GM12878 (cell line): ENCODE measurements around the gene KBTBD13. TPM values are rescaled to one million over a fixed set of nuclear protein-coding genes. Genes with fewer than 3 reads are reported as not detected.

Source experiments
- FOXK2 ChIP-seq: fragments of 450-650 bp; IDR thresholded peaks from 2 replicates; pipeline ENCODE4 v1.6.1; 2017; ENCODE audit warnings: mild to moderate bottlenecking, moderate library complexity
- MXI1 ChIP-seq: fragments of 150-350 bp; IDR thresholded peaks from 2 replicates; pipeline ENCODE4 v1.6.1; 2011; ENCODE audit warnings: low read depth, mild to moderate bottlenecking, inconsistent platforms, low read length, improper control_type of control experiment
- NR2C2 ChIP-seq: IDR thresholded peaks from 2 replicates; pipeline ENCODE4 v1.6.1; 2011; ENCODE audit warnings: borderline replicate concordance, low read depth; ENCODE audit not compliant: control insufficient read depth, insufficient read length
- SMARCA5 ChIP-seq: fragments of 450-650 bp; IDR thresholded peaks from 2 replicates; pipeline ENCODE4 v1.6.1; 2017; ENCODE audit warnings: mild to moderate bottlenecking
- TBL1XR1 ChIP-seq: IDR thresholded peaks from 2 replicates; pipeline ENCODE4 v1.6.1; 2012; ENCODE audit warnings: low read depth, low read length, improper control_type of control experiment
- TCF12 ChIP-seq: IDR thresholded peaks from 2 replicates; pipeline ENCODE4 v1.6.1; 2011; ENCODE audit warnings: low read depth, mild to moderate bottlenecking, low read length
- TCF3 ChIP-seq: IDR thresholded peaks from 2 replicates; pipeline ENCODE4 v1.6.1; 2012; ENCODE audit warnings: low read depth, mild to moderate bottlenecking, low read length, borderline replicate concordance; ENCODE audit not compliant: insufficient read depth
- WRNIP1 ChIP-seq: IDR thresholded peaks from 2 replicates; pipeline ENCODE4 v1.6.1; 2011; ENCODE audit warnings: low read depth, low read length, improper control_type of control experiment, borderline replicate concordance
- ZNF622 ChIP-seq: fragments of 450-650 bp; IDR thresholded peaks from 2 replicates; pipeline ENCODE4 v1.6.1; 2017; ENCODE audit warnings: mild to moderate bottlenecking, inconsistent platforms
- polyA plus RNA-seq, 11 experiments: library from polyadenylated mRNA; depleted of rRNA in 4 of 11; unstranded in 6 of 11; stranded (reverse) in 5 of 11; fragments of >200 nt; fragmentation: Nextera tagmentation in 4 of 11; fragmentation: Illumina TruSeq in 1 of 11; extraction: Ambion mirVana in 4 of 11; extraction: Trizol in 1 of 11; gene quantifications; 1 replicate in 1 of 11; 2 replicates in 10 of 11; pipeline versions ENCODE4 v1.2.1 to v1.2.3, GENCODE V29; 2011 to 2016; ENCODE audit warnings: inconsistent platforms in 2 of 11, missing spikeins in 2 of 11, low read depth in 1 of 11
- total RNA-seq, 4 experiments: library from RNA; depleted of rRNA in 3 of 4; stranded (reverse); fragments of >200 nt in 3 of 4; fragmentation: Illumina TruSeq in 1 of 4; extraction: Trizol in 1 of 4; gene quantifications; 2 replicates each; pipeline versions ENCODE4 v1.2.1 to v1.2.3, GENCODE V29; 2013 to 2021
- TF ChIP-seq, protein P1 (sequence below), 3 experiments: IDR thresholded peaks in 2 of 3; conservative IDR thresholded peaks in 1 of 3; 2 replicates each; pipeline ENCODE4 v1.5.1; 2011; ENCODE audit warnings: low read depth in 3 of 3, low read length in 3 of 3, mild to moderate bottlenecking in 3 of 3, control low read depth in 2 of 3, moderate library complexity in 2 of 3, inconsistent platforms in 1 of 3, mixed read lengths in 1 of 3; ENCODE audit not compliant: control insufficient read depth in 2 of 3, insufficient read depth in 1 of 3; ENCODE audit errors: extremely low read depth in 1 of 3
- TF ChIP-seq, protein P2 (sequence below): fragments of 450-650 bp; IDR thresholded peaks from 2 replicates; pipeline ENCODE4 v1.6.1; 2014; ENCODE audit warnings: mild to moderate bottlenecking

The KBTBD13 gene
- total and polyA plus RNA-seq, 10 of the 15 experiments (the other 5 are each of a cell fraction or from before 2014, with no cell fraction given): 0.06 TPM; not detected in 9

DNA sequence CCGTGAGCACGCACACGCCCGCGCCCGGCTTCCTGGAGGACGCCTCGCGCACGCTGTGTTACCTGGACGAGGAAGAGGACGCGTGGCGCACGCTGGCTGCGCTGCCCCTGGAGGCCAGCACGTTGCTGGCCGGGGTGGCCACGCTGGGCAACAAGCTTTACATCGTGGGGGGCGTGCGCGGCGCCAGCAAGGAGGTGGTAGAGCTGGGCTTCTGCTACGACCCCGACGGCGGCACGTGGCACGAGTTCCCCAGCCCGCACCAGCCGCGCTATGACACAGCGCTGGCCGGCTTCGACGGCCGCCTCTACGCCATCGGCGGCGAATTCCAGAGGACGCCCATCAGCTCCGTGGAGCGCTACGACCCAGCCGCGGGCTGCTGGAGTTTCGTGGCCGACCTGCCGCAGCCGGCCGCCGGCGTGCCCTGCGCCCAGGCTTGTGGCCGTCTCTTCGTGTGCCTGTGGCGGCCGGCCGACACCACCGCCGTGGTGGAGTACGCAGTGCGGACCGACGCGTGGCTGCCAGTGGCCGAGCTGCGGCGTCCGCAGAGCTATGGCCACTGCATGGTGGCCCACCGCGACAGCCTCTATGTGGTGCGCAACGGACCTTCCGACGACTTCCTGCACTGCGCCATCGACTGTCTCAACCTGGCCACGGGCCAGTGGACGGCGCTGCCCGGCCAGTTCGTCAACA, 890 bp downstream of the KBTBD13 start (continued):
- TF ChIP-seq, protein P1, sequence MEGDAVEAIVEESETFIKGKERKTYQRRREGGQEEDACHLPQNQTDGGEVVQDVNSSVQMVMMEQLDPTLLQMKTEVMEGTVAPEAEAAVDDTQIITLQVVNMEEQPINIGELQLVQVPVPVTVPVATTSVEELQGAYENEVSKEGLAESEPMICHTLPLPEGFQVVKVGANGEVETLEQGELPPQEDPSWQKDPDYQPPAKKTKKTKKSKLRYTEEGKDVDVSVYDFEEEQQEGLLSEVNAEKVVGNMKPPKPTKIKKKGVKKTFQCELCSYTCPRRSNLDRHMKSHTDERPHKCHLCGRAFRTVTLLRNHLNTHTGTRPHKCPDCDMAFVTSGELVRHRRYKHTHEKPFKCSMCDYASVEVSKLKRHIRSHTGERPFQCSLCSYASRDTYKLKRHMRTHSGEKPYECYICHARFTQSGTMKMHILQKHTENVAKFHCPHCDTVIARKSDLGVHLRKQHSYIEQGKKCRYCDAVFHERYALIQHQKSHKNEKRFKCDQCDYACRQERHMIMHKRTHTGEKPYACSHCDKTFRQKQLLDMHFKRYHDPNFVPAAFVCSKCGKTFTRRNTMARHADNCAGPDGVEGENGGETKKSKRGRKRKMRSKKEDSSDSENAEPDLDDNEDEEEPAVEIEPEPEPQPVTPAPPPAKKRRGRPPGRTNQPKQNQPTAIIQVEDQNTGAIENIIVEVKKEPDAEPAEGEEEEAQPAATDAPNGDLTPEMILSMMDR (IDR thresholded peaks at IDR 0.05 in 2 of 3, conservative IDR thresholded peaks at IDR 0.05 in 1 of 3; ENCODE audit: control insufficient read depth in 2 of 3, extremely low read depth in 1 of 3, insufficient read depth in 1 of 3, low read depth in 3 of 3, low read length in 3 of 3): no peak
- TF ChIP-seq FOXK2 (no peak), TCF3 (no peak), WRNIP1 (no peak), TCF12 (no peak), SMARCA5 (no peak), NR2C2 (no peak), ZNF622 (no peak), TBL1XR1 (no peak), MXI1 (no peak)
- TF ChIP-seq, protein P2, sequence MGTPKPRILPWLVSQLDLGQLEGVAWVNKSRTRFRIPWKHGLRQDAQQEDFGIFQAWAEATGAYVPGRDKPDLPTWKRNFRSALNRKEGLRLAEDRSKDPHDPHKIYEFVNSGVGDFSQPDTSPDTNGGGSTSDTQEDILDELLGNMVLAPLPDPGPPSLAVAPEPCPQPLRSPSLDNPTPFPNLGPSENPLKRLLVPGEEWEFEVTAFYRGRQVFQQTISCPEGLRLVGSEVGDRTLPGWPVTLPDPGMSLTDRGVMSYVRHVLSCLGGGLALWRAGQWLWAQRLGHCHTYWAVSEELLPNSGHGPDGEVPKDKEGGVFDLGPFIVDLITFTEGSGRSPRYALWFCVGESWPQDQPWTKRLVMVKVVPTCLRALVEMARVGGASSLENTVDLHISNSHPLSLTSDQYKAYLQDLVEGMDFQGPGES: no peak
